ENCODE measurements around the gene BIRC3. TPM values are rescaled to one million over a fixed set of nuclear protein-coding genes. Genes with fewer than 3 reads are reported as not detected.
A peak's percentile ranks its signal among the peaks of the same experiment; 100 is the strongest.

BIRC3 gene
- total and polyA plus RNA-seq, 2 experiments from 2014 or later = 11.5 to 11.6 TPM

DNA sequence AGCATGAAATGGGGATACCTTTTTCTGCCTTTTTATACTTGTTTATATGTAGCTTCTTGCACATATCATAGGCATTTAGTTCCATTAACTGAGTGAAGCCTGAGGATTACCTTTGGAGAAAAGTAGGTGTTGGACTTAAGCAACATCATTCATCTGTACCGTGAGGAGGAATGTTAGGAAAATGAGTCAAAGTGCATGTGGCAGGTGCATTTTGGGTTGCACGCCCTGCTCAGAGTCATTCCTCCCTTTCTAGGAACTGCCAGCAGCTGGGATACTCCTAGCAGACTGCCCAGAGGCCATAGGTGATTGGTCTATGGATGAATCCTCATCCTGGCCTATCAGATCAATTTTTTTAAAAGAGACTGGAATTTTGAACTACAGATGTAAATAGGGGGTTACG, 33.3 kb upstream of the BIRC3 start:
- Histone ChIP-seq H4K20me1 (ENCODE audit: insufficient read depth, poor library complexity, severe bottlenecking) (no peaks in the 10 kb centered on the region), H3K4me2 (no peak overlapping the region), H3K27ac (no peak overlapping the region), H3K9me3 (ENCODE audit: low read depth) (no peaks in the 10 kb centered on the region), H3K36me3 (replicated peaks; ENCODE audit: insufficient read depth, low read depth) (no peaks in the 10 kb centered on the region), H3K4me1 (ENCODE audit: insufficient read depth) (peaks cover 15% of the 10 kb centered on the region), H3K4me3 (no peak overlapping the region), H3K27me3 (no peaks in the 10 kb centered on the region), H3K79me2 (no peaks in the 10 kb centered on the region), H3K9me2 (replicated peaks; ENCODE audit: insufficient read depth) (no peaks in the 10 kb centered on the region), H2AFZ (no peak overlapping the region)
- 76% methylated on average over 3 of the region's 3 CpGs for WGBS (ENCODE audit: low lambda C conversion rate, missing lambda C conversion rate)
- no peak for DNase-seq (ENCODE audit: low spot score)
- TF ChIP-seq, protein P1, sequence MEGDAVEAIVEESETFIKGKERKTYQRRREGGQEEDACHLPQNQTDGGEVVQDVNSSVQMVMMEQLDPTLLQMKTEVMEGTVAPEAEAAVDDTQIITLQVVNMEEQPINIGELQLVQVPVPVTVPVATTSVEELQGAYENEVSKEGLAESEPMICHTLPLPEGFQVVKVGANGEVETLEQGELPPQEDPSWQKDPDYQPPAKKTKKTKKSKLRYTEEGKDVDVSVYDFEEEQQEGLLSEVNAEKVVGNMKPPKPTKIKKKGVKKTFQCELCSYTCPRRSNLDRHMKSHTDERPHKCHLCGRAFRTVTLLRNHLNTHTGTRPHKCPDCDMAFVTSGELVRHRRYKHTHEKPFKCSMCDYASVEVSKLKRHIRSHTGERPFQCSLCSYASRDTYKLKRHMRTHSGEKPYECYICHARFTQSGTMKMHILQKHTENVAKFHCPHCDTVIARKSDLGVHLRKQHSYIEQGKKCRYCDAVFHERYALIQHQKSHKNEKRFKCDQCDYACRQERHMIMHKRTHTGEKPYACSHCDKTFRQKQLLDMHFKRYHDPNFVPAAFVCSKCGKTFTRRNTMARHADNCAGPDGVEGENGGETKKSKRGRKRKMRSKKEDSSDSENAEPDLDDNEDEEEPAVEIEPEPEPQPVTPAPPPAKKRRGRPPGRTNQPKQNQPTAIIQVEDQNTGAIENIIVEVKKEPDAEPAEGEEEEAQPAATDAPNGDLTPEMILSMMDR (IDR thresholded peaks at IDR 0.05; ENCODE audit: poor library complexity) = no peak
- TF ChIP-seq EZH2phosphoT487 (IDR thresholded peaks at IDR 0.05; ENCODE audit: low read depth, severe bottlenecking, unreplicated experiment) (no peak), EZH2 (IDR thresholded peaks at IDR 0.05; ENCODE audit: borderline replicate concordance) (no peak)

DNA sequence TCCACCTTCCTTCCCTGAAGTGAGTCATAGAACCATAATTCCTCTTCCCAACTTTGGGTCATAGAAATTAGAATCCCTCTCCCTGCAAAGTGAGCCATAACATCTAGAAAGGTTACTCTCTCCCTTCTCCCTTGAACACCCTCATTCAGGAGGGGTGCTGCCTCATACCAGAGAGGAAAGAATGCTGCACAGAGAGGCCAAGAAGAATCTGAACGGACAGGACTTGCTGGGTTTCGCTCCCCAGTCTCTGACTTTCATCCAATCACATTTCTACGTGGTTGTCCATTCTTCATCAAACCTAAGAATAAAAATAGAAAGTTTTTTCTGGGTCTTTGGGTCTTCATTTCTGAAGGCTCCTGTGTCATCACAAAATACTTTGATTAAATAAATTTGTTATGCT, 31.0 kb upstream of the BIRC3 start:
- Histone ChIP-seq H3K27ac (peak overlapping the region; percentile 24), H2AFZ (no peak overlapping the region), H3K4me3 (no peak overlapping the region), H3K4me1 (ENCODE audit: insufficient read depth) (peaks cover 12% of the 10 kb centered on the region), H3K9me3 (ENCODE audit: low read depth) (no peaks in the 10 kb centered on the region), H3K27me3 (no peaks in the 10 kb centered on the region), H3K79me2 (no peaks in the 10 kb centered on the region), H3K9me2 (replicated peaks; ENCODE audit: insufficient read depth) (no peaks in the 10 kb centered on the region), H3K4me2 (no peak overlapping the region), H3K36me3 (replicated peaks; ENCODE audit: insufficient read depth, low read depth) (no peaks in the 10 kb centered on the region), H4K20me1 (ENCODE audit: insufficient read depth, poor library complexity, severe bottlenecking) (no peaks in the 10 kb centered on the region)
- 84% methylated on average over 3 of the region's 3 CpGs for WGBS (ENCODE audit: low lambda C conversion rate, missing lambda C conversion rate)
- TF ChIP-seq, protein P1 (IDR thresholded peaks at IDR 0.05; ENCODE audit: poor library complexity) = no peak
- TF ChIP-seq EZH2 (IDR thresholded peaks at IDR 0.05; ENCODE audit: borderline replicate concordance) (no peak), EZH2phosphoT487 (IDR thresholded peaks at IDR 0.05; ENCODE audit: low read depth, severe bottlenecking, unreplicated experiment) (no peak)
- no peak for DNase-seq (ENCODE audit: low spot score)

DNA sequence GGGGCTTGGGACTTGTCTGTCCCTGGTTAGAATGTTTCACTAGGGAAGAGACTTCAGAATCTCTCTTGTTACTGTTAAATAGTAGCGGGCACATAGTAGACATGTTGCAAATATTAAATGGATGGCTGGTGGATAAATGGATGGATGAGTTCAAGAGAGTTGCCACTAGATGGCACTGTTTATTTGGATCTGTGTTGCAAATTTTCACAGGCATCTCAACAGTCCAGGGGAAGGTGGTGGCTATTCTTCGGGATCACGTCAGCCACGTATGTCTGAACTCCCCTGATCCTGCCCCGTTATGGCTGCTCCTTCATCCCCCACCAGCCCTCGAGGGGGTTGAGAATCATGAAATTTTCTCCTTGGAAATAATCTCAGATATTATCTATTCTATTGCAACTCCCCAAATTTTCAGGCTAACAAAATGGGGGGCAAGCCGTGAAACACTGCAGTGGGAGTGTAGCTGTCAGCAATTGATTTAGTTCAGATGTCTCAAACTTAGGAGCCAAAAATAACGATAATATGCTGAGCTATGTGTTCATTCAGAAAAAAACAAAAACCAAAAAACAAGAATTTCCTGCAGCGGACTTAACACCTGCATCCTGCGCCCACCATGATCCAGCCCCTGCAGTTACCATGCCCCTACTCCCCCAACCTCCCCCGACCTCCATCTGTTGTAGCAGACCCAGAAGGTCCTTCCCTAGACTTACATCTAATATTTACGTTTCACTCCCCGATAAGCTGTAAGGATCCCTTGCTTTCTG, 29.1 kb upstream of the BIRC3 start:
- Histone ChIP-seq H4K20me1 (ENCODE audit: insufficient read depth, poor library complexity, severe bottlenecking) (no peaks in the 10 kb centered on the region), H3K4me3 (no peak overlapping the region), H3K4me2 (peak overlapping the region; percentile 69), H3K9me3 (ENCODE audit: low read depth) (no peaks in the 10 kb centered on the region), H3K27me3 (no peaks in the 10 kb centered on the region), H2AFZ (peak overlapping the region; percentile 57), H3K9me2 (replicated peaks; ENCODE audit: insufficient read depth) (no peaks in the 10 kb centered on the region), H3K4me1 (ENCODE audit: insufficient read depth) (peaks cover 12% of the 10 kb centered on the region), H3K36me3 (replicated peaks; ENCODE audit: insufficient read depth, low read depth) (no peaks in the 10 kb centered on the region), H3K79me2 (no peaks in the 10 kb centered on the region), H3K27ac (no peak overlapping the region)
- DNase-seq (ENCODE audit: low spot score) = peak; percentile 88
- WGBS (ENCODE audit: low lambda C conversion rate, missing lambda C conversion rate) = 47% methylated on average over 13 of the region's 13 CpGs
- no peak for TF ChIP-seq EZH2 (IDR thresholded peaks at IDR 0.05; ENCODE audit: borderline replicate concordance)
- TF ChIP-seq, protein P1 (IDR thresholded peaks at IDR 0.05; ENCODE audit: poor library complexity) = peak; percentile 77
